Measurements from ENCODE around the gene RPL35A.

RPL35A gene

DNA sequence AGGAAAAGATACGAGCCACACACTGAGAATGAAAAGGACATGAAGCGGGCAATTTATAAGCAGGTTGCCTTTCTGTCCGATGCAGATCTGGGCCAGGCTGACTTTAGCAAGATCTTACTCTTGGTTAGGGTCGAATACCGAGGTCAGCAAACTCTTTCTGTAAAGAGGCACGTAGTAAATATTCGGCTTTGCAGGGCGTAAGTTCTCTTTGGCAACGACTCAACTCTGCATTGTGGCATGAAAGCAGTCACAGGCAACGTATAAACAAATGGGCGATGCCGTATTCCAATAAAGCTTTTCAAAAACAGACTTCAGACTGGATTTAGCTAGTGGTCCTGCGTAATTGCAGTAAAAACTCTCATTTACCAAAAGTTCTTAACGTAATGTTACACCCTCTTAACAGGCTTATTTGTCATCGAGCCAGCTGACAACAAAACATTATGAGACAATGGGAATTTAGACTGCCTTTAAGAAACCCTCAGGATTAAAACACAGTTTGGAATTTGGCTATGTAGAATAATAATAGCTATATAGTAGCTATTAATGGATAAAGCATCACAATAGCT lies 13.1 kb upstream of the RPL35A start:
- DNase-seq (ENCODE audit: low read depth): no peak

DNA sequence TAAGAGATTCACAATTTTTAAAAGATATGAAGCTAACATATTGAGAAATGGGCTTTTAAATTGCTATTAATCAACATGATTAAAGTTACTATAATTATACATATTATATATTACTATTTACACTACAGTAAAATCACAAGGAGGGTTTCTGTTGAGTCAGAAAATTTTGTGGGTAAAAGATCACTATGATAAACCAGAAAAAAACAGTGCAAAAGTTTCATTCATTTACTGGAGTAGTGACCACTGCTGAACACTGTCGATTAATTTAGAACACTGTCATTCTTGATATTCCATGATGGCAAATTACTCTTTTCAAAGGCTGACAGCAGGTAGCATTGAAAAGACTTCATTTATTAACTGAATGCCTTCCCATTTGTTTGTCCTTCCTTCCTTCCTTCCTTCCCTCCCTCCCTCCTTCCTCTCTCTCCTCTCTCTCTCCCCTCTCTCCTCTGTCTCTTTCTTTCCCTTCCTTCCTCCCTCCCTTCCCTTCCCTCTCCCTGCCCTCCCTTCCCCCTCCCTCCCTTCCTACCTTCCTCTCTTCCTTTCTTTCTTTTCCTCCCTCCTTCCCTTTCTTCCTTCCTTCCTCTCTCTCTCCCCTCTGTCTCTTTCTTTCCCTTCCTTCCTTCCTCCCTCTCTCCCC lies 9.1 kb upstream of the RPL35A start:
- DNase-seq (ENCODE audit: low read depth): no peak
- TF ChIP-seq, protein P1, sequence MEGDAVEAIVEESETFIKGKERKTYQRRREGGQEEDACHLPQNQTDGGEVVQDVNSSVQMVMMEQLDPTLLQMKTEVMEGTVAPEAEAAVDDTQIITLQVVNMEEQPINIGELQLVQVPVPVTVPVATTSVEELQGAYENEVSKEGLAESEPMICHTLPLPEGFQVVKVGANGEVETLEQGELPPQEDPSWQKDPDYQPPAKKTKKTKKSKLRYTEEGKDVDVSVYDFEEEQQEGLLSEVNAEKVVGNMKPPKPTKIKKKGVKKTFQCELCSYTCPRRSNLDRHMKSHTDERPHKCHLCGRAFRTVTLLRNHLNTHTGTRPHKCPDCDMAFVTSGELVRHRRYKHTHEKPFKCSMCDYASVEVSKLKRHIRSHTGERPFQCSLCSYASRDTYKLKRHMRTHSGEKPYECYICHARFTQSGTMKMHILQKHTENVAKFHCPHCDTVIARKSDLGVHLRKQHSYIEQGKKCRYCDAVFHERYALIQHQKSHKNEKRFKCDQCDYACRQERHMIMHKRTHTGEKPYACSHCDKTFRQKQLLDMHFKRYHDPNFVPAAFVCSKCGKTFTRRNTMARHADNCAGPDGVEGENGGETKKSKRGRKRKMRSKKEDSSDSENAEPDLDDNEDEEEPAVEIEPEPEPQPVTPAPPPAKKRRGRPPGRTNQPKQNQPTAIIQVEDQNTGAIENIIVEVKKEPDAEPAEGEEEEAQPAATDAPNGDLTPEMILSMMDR (IDR thresholded peaks at IDR 0.05; ENCODE audit: low read depth, low read length): no peak
- no peak for TF ChIP-seq POLR2A (IDR thresholded peaks at IDR 0.05; ENCODE audit: extremely low read depth, insufficient read length)
- TF ChIP-seq, protein P2, sequence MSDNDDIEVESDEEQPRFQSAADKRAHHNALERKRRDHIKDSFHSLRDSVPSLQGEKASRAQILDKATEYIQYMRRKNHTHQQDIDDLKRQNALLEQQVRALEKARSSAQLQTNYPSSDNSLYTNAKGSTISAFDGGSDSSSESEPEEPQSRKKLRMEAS (IDR thresholded peaks at IDR 0.05; ENCODE audit: low read depth, low read length): no peak
- TF ChIP-seq MYC (IDR thresholded peaks at IDR 0.05; ENCODE audit: low read depth, low read length): no peak

More for the DNA sequence above, 13.1 kb upstream of the RPL35A start:
- no peak overlapping the region for H3K4me3 ChIP-seq (ENCODE audit: low read depth, low read length)
- TF ChIP-seq, protein P1 (IDR thresholded peaks at IDR 0.05; ENCODE audit: low read depth, low read length): no peak
- TF ChIP-seq, protein P2 (IDR thresholded peaks at IDR 0.05; ENCODE audit: low read depth, low read length): no peak
- TF ChIP-seq POLR2A (IDR thresholded peaks at IDR 0.05; ENCODE audit: extremely low read depth, insufficient read length) (no peak), MYC (IDR thresholded peaks at IDR 0.05; ENCODE audit: low read depth, low read length) (no peak)

DNA sequence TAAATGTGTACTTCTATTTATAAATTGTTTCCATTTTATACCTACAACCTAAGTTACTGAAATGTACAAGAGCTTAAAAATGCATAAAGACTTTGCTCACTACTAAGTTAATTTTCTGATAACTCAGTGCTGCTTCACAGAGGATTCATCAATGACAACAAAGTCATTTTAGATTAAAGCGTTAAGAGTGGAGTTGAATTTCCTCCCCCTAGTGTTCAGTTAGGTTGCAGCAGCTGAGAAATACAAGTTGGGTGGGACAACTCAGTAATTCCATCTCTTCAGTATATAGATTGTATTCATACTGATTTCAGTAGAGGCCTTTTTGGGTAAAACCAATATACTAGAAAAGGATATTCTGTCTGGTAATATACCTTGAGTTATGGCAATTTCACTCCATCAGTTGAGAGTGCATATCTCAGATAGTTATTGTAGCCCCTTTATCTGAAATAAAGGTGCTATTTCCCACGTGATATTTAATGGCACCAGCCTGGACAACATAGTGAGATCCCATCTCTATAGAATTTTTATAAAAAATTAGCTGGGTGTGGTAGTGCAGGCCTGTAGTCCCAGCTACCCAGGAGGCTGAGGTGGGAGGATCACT lies 6.9 kb upstream of the RPL35A start:
- DNase-seq (ENCODE audit: low read depth): peak; percentile 59
- no peak overlapping the region for H3K4me3 ChIP-seq (ENCODE audit: low read depth, low read length)
- TF ChIP-seq, protein P1 (IDR thresholded peaks at IDR 0.05; ENCODE audit: low read depth, low read length): peak; percentile 61
- no peak for TF ChIP-seq POLR2A (IDR thresholded peaks at IDR 0.05; ENCODE audit: extremely low read depth, insufficient read length)

More for the DNA sequence above, 9.1 kb upstream of the RPL35A start:
- H3K4me3 ChIP-seq (ENCODE audit: low read depth, low read length): no peak overlapping the region

DNA sequence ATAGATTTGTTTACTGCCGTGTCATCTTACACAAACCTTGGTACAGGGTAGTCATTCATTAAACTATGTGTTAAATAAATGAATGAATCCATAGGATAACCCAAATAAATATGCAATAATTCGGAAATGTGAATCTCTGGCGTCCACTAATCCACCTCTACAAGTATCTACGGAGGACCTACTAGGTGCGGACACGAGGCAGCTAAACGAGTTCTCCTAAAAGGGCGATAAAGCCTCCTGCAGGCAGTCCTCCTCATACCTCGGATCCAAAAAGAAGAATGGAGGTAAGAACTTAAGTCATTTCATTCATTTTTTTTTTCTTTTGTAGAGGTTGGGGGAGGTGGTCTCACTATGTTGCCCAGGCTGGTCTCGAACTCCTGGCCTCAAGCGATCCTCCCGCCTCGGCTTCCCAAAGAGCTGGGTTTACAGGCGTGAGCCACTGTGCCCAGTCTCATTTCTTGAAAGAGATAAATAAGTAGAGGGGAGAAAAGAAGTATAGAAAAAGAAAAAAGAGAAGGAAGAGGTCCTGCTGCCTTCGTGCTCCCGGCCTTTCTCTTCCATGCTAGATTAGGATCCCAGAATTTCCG lies 706 bp upstream of the RPL35A start:
- DNase-seq (ENCODE audit: low read depth): no peak
- no peak for TF ChIP-seq POLR2A (IDR thresholded peaks at IDR 0.05; ENCODE audit: extremely low read depth, insufficient read length)
- TF ChIP-seq, protein P1 (IDR thresholded peaks at IDR 0.05; ENCODE audit: low read depth, low read length): no peak
- H3K4me3 ChIP-seq (ENCODE audit: low read depth, low read length): peak overlapping the region; percentile 100

DNA sequence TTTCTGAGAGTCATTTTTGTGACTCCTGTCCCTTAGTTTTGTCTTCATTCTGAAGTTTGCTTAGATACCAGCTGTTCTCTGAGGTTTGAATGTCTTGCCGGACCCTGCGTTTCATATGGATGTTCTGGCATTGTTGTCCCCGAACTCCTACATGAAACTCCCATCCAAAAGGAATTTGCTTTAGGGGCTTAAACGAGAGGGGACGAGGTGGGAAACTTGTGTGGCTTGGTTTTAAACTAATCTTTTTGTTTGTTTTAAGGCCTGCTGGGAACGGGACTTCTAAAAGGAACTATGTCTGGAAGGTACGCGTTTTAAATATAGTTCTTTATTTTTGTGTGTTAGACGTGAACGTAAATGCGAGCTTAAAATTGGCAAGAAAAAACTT lies 679 bp downstream of the RPL35A start:
- peak overlapping the region; percentile 100 for H3K4me3 ChIP-seq (ENCODE audit: low read depth, low read length)
- DNase-seq (ENCODE audit: low read depth): no peak

More for the DNA sequence above, 679 bp downstream of the RPL35A start:
- TF ChIP-seq, protein P2 (IDR thresholded peaks at IDR 0.05; ENCODE audit: low read depth, low read length): no peak
- TF ChIP-seq, protein P1 (IDR thresholded peaks at IDR 0.05; ENCODE audit: low read depth, low read length): no peak
- TF ChIP-seq MYC (IDR thresholded peaks at IDR 0.05; ENCODE audit: low read depth, low read length): no peak
- TF ChIP-seq POLR2A (IDR thresholded peaks at IDR 0.05; ENCODE audit: extremely low read depth, insufficient read length): no peak
